DOHH2 (cell line): ENCODE measurements around the gene OSTF1.

Source experiments
- CTCF ChIP-seq: fragments of 200-600 bp; sonication (generic); IDR thresholded peaks from one replicate; pipeline ENCODE4 v1.5.1; 2014; ENCODE audit warnings: antibody characterized with exemption, mild to moderate bottlenecking, low read depth, low read length; ENCODE audit not compliant: poor library complexity, severe bottlenecking
- EZH2phosphoT487 ChIP-seq: fragments of 200-600 bp; sonication (generic); IDR thresholded peaks from 2 replicates; pipeline ENCODE4 v1.6.1; 2017; ENCODE audit warnings: borderline replicate concordance, mild to moderate bottlenecking, antibody characterized with exemption, low read length, moderate library complexity, mixed read lengths

GRCh38 chr9:75090579-75090978 is 2.3 kb downstream of the OSTF1 start:
- TF ChIP-seq CTCF (no peak), EZH2phosphoT487 (no peak)
